GM18526 (cell line): Measurements from ENCODE around the gene IRX3.

Source experiments
- POLR2A ChIP-seq: IDR thresholded peaks from 3 replicates; pipeline ENCODE4 v1.6.1; 2011; ENCODE audit not compliant: insufficient read length; ENCODE audit errors: extremely low read depth

Gene IRX3

DNA sequence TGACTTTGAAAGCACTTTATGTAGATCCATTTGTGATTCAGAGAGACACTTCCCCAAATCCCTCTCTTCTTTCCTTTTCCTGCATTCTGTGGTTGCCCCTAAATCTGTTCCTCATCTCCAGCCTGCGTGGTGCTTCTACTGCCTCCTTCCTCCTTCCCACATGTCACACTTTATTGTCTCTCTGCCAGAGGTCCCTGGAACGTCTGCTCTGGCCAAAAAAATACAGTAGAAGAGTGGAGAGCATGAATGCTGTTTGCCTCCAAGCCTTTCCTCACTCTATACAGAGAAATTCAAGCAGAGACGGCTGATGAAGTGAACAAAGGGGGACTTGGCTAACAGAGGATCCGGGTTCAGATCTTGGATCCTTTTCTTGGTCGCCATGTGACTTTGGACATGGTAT lies 22.8 kb upstream of the IRX3 start:
- TF ChIP-seq POLR2A = no peak

DNA sequence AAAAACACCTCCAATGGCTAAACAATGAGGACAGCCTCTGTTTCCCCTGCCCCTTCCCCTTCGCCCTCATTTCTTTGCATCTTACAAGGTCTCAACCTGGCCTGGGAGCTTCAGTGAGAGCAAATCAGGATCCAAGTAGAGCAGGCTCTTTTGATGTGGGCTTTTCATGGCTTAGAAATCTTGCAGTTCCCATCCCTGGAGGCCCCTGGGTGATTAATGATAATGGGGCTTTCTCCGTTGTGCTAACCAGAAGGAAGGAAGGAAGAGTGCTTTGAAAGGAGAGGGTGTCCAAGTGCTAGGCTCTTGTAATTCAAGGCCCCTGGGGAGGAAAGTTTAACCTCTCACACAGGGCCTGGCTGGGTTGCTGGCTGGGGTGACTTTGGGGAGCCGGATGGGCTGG lies 18.5 kb upstream of the IRX3 start:
- no peak for TF ChIP-seq POLR2A

DNA sequence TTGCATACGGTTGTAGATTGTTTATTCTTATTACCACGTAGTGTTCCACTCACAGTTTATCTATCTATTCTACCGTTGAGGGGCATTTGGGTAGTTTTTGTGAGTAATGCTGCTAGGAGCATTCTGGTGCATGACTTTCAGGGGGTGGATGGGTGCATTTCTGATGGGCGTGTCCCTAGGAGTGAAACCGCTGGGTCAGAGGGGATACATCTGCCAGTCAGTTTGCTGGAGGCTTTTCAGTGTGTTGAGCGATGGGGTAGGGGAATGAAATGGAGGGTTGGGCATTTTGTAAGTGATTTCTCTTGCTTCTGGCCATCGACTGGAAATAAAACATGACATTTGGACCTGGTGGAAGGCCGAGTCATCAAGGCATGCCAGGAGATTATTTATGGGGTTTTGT lies 17.0 kb upstream of the IRX3 start:
- no peak for TF ChIP-seq POLR2A

DNA sequence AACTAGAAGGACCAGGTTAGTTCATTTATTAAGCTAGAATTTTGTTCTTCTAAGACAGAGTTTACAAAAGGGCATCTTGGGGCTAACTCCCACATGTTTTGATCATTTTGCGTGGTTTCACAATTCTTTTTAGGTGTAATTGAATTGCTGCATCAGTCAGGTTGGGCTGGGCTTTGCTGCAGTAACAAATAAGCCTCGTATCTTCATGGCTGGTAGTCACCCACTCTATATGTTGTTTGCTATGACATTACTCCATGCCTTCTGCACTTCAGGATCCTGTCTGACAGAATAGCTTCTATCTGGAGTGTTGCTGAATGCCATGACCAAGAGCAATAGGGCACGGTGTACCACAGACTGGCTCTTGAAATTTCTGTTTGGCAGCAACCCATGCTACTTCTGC lies 10.6 kb upstream of the IRX3 start:
- no peak for TF ChIP-seq POLR2A

DNA sequence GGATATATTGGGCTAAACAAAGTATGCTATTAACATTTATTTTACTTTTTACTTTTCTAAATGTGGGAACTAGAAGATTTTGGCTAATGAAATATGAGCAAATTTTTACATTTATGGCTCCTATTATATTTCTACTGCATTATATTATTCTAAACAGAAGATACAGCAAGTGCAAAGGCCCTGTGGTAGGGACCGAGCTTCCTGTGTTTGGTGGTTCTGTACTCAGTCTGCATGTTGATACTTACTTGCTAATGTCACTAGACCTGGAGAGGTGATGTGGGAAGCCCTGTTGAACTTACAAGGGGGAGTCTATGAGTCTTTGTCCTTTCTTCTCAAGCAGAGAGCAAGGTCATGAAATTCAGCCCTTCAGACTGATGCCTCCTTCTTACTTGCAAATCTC lies 10.0 kb upstream of the IRX3 start:
- no peak for TF ChIP-seq POLR2A

DNA sequence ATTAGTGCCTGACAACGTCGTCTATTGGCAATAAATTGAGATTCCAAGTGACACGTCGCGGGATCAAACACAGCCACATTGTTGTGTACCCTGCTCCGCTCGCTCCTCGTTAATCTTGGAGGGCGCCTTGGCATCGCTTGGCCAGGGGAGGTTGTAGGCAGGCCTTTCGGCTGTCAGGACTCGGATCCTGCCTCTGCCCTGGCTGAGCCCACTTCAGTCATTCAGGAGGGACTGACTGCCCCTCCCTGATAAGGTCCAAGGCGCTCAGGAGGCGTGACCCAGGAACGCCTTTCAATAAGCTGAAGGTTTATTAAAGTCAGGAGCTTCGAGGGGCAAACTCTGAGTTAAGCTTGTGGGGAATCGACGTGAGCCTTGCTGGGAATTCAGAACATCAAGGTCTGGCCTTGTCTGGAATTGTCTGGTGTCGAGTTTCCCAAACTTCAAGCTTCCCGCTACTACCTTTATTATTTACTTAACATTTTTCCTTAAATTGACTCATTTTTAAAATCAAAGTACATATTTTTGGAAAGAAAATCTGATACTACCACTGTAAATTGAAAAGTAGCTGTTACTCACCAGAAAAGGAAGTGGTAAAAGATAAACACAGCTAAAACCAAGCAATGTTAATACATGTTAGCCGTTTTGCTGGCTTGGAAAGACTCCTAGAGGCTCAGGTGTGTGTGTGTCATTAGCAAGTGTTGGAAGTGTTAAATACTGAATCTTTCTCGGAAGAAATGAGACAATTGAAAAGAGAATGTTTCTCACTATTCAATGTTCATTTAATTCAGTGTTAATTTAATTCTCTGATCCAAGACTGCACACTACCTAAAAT lies 5.3 kb upstream of the IRX3 start:
- no peak for TF ChIP-seq POLR2A

DNA sequence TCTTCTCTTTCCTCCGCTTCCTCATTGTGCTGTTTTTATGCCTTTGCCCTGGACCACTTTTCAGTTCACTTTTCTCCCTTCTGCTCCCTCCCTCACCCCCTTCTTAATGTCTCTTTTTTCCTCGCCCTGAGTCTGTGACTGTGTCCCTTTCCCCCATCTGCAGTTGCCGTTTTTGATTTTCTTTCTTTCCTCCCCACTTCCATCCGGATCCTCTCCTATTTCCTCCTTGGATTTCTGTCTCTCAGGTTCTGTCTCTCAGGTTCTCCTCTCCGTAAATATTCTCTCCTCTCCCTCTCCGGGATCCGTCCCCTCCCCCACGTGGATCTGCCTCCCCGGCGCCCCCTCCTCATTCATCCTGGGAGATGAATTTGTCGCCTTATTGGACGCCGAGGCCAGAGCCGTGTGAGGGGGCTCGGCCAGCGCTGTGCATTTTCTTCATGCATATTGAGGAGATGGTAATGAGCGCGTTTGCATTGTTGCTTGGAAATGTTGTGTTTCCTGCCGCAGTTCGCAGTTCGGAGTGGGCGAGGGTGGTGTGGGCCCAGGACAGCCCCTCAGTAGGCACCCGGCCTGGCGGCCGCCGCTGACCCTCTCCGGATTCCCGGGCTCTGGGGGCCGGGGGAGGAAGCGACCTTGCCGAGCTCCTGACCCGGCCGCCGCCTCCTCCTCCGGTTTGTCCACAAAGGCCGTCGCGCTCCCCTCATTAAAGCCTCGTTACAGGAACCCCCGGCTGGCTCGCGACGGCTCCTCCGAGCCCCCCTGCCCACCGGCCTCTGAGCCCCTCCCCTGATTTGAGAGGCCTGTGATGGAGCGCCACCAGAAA lies 4.5 kb upstream of the IRX3 start:
- TF ChIP-seq POLR2A = no peak

DNA sequence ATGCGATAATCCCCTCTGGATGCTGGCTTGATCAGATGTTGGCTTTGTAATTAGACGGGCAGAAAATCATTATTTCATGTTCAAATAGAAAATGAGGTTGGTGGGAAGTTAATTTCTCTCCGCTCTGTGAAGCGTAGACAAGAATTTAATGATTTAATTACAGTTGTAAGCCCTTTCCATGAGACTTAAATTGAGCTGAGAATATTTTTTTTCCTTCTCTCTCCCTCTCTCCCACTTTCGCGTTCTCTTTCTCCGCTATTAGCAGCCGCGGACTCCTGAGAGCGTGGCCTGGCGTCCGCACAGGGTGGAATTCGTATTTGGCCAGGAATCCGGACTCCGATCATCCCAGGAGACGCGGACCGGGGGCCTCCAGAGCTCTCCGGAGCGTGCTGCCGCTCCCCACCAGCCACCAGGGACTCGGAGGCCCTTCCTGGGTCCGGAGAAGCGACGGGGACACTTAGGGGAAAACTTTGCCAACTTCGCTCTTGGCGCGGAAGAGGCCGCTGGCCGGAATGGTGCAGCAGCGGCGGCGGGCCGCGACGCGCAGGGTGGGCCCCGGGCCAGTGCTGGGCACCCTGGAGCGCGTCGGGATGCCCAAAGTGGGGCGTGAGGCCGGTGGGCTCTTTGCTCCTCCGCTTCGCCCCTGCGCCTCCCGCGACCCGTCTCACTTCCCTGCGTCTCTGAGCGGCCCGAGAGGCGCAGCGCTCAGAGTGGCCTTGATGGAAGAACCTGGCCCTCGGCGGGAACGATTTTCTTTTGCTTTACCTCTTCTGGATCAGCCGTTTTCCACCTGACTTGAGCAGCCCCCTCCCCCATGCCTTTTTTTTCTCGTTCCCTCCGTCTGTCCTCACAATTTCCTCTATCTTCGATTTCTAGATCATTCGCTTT lies 3.6 kb upstream of the IRX3 start:
- TF ChIP-seq POLR2A = no peak

DNA sequence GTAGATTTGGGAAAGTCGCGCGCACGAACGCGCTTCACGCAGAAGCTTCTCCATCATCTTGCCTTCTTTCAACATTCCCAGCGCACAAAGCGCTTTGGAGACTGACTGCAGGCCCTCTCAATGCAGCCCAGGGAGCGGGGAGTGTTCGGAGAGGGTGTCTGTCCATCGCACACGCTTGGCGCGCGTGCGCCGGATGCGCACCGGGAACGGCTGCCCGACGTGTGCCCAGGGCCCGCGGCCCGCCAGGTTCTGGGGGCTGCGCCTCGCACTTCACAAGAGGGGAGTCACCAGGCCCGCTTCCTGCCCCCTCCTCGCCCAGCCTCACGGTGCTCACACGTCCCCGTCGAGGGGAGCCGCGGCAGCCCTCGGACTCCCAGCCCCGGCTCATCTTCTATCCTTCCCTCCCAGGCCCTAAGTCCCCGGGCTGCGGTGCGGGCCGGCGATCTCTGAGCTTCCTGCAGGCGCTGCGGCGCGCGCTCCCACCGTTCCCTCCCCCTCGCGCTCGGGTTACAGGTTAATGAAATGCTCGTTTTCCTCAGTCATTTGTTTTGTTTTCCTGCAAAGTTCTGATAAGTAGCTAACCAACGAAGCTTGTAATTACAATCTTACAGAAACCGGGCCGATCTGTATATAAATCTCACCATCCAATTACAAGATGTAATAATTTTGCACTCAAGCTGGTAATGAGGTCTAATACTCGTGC lies 2.8 kb upstream of the IRX3 start:
- TF ChIP-seq POLR2A = no peak

DNA sequence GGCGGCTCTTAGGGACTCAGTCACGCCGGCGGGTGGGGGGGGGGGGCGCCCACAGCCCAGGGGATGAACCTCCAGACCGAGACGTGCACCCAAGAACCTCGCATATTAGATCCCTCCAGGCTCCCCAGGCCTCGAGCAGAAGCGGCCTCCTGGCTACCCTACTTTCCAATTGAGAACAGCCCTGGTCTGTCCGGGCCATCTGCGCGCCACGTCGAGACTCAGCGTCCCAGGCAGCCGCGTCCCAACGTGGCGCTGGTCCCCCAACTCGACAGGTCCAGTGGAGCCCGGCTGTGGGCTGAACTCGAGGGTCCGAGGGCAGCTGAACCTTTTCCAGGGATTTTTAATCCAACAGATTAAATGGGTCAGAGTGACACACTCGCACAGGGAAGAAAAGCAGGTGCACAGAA lies 2.3 kb upstream of the IRX3 start:
- no peak for TF ChIP-seq POLR2A

DNA sequence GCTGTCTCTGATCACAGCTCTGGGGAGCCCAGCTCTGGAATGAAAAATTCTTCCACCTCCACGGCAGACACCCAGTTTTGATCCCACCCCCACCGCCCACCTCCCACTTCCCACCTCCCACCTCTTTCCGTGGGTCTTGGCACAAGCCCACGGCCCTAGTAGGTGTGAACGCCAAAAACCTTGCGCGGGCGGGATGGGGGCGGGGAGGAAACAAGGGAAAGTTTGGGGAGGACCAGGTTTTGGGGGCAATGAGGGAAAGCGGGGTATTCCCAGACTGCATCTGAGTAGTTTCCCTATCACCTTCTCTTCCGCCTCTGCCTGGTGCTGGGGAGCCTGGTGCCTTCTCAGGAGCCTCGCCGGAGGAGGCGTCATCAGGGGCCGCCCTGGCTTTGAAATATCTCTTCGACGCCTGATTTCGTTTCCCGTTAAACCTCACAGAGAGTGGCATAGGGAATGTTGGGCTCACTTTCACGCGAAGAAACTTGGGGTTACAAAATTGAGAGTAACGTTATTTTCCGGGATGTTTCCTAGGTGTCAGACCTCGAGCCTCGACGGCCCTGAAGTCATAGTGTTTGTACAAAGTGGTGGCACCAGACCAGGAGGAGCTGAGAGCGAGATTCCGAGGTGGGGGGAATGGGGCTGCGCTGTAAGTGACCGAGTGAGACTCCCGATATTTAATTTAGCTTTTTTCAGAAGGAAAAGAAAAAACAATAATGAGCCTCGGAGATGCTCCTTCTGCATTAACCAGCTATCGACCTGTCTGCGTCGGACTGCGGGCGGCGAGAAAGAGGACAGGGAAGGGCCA lies 1.6 kb upstream of the IRX3 start:
- no peak for TF ChIP-seq POLR2A

DNA sequence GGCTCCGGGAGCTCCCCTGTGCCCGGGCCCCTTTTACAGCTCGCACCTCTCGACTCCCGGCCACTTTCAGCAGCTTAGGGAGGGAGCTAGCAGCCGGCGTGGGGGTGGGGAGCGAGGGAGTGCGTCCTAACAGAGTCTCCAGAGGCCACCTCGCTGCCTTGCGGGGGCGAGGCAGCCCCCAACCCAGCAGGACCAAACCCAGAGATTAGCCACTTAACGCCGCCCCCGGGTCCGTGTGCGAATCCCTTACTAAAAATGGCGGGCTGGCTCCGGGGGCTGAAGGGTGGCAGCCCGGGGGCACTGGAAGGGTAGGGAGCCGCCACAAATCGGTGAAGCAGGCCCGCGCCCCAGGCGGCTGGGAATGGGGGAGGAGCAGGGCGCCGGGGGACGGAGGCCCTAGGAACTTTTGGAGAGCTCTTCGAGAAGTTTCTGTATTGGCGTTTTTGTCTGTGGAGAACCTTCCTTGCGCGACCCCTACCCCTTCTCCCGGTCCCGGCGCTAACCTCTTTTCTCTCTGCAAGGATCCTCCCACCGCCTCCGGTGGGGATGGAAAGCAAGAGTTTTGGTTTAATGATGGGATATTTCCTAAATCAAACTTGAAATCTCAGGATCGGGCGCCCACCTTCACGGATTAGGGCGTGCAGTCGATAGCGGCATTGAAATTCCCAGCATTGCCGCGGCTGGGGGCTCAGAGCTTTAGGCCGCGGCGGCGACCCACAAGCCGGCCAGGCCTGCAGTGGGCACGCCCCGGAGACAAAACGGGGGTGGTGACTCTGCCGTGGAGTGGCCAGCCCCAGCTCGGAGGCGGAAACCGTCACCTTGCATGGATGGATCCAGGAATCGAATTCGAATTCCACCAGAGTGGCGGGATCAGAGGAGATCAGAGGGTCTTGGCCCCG lies 793 bp upstream of the IRX3 start:
- no peak for TF ChIP-seq POLR2A

DNA sequence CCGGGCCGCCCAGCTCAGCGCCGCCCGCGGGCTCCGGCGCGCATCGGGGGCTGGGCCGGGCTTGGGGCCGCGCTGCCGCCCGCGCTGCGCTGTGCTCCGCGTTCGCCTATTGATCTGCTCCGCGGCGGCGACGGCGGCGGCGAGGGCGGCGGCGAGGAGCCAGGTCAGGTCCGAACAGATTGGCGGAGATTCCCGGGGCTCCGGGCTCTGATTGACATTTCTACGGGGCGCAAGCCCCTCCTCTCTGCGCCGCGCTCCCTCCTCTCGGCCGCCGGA lies 559 bp downstream of the IRX3 start:
- TF ChIP-seq POLR2A = no peak
